Karpas-422 (cell line): ENCODE measurements around the gene ERVK3-1. TPM values are rescaled to one million over a fixed set of nuclear protein-coding genes. Genes with fewer than 3 reads are reported as not detected.
"Not testable (repeated sequence)": the region's sequence is repeated elsewhere in the genome, so short reads cannot be mapped to it uniquely, and the experiment has no call there.

Experiments used
- DNase-seq: peaks from one replicate; pipeline ENCODE4 v3.0.0-alpha.2; 2015
- H2AFZ ChIP-seq: fragments of 200-600 bp; sonication (generic); 2 replicates; pipeline ENCODE4 v1.6.1; 2014; ENCODE audit warnings: antibody characterized with exemption, low read length, mixed read lengths
- H3K27ac ChIP-seq: fragments of 200-600 bp; sonication (generic); 2 replicates; pipeline ENCODE4 v1.5.1; 2014; ENCODE audit warnings: mild to moderate bottlenecking, low read length, moderate library complexity
- H3K27me3 ChIP-seq: fragments of 200-600 bp; sonication (generic); 2 replicates; pipeline ENCODE4 v1.6.1; 2014; ENCODE audit warnings: low read length, mixed read lengths
- H3K36me3 ChIP-seq: fragments of 200-600 bp; sonication (generic); 2 replicates; pipeline ENCODE4 v1.6.1; 2014; ENCODE audit warnings: low read length, mixed read lengths; ENCODE audit not compliant: insufficient read depth
- H3K4me1 ChIP-seq: fragments of 200-600 bp; sonication (generic); 2 replicates; pipeline ENCODE4 v1.6.1; 2014; ENCODE audit warnings: mild to moderate bottlenecking, low read length, mixed read lengths
- H3K4me2 ChIP-seq: fragments of 200-600 bp; sonication (generic); 2 replicates; pipeline ENCODE4 v1.6.1; 2014; ENCODE audit warnings: low read length, low read depth, mild to moderate bottlenecking; ENCODE audit not compliant: poor library complexity, severe bottlenecking
- H3K4me3 ChIP-seq: fragments of 200-600 bp; sonication (generic); 2 replicates; pipeline ENCODE4 v1.5.1; 2014; ENCODE audit warnings: mild to moderate bottlenecking, antibody characterized with exemption, low read length, mixed read lengths
- H3K79me2 ChIP-seq: fragments of 200-600 bp; sonication (generic); 2 replicates; pipeline ENCODE4 v1.6.1; 2014; ENCODE audit warnings: mild to moderate bottlenecking, low read length, mixed read lengths
- H3K9ac ChIP-seq: fragments of 200-600 bp; sonication (generic); 2 replicates; pipeline ENCODE4 v1.6.0; 2014; ENCODE audit warnings: low read length
- H3K9me2 ChIP-seq: fragments of 200-600 bp; sonication (generic), shearing (Covaris generic); replicated peaks from 2 replicates; pipeline ENCODE4 v1.6.0; 2014; ENCODE audit warnings: mild to moderate bottlenecking, low read length, moderate library complexity; ENCODE audit not compliant: insufficient read depth
- H3K9me3 ChIP-seq: fragments of 300-700, 200-600 bp; sonication (generic); 2 replicates; pipeline ENCODE4 v1.6.1; 2014; ENCODE audit warnings: low read length, mixed read lengths
- H4K20me1 ChIP-seq: fragments of 200-600 bp; sonication (generic); 2 replicates; pipeline ENCODE4 v1.6.1; 2014; ENCODE audit warnings: mild to moderate bottlenecking, antibody characterized with exemption, low read length, low read depth; ENCODE audit not compliant: insufficient read depth
- total RNA-seq: library from RNA; depleted of rRNA; stranded (reverse); fragments of >200 nt; shearing (Covaris generic); gene quantifications from 2 replicates; pipeline ENCODE4 v1.2.3, GENCODE V29; 2014; ENCODE audit warnings: low replicate concordance

Gene ERVK3-1
- total RNA-seq, 1 experiment from 2014 or later: 94.2 TPM

GRCh38 chr19:58310685-58311084 is 5.5 kb downstream of the ERVK3-1 start:
- H2AFZ ChIP-seq, DNase-seq, H3K27me3 ChIP-seq, H3K27ac ChIP-seq, H3K4me1 ChIP-seq, H4K20me1 ChIP-seq, H3K9me2 ChIP-seq, H3K4me2 ChIP-seq, H3K4me3 ChIP-seq, H3K9ac ChIP-seq: not testable (repeated sequence)
- peaks cover 28% of the 10 kb centered on the region for H3K9me3 ChIP-seq
- H3K36me3 ChIP-seq: peaks cover 87% of the 10 kb centered on the region
- H3K79me2 ChIP-seq: peaks cover 56% of the 10 kb centered on the region

- H3K27me3 ChIP-seq: no peaks in the 10 kb centered on the region
- no peak overlapping the region for H3K4me2 ChIP-seq
- no peak overlapping the region for H3K27ac ChIP-seq
- no peak overlapping the region for H3K9ac ChIP-seq
- H4K20me1 ChIP-seq: no peaks in the 10 kb centered on the region
- H2AFZ ChIP-seq: no peak overlapping the region
- H3K4me1 ChIP-seq: peaks cover 2% of the 10 kb centered on the region
- peaks cover 82% of the 10 kb centered on the region for H3K36me3 ChIP-seq
- H3K79me2 ChIP-seq: peaks cover 49% of the 10 kb centered on the region
- H3K9me2 ChIP-seq: no peaks in the 10 kb centered on the region
- peaks cover 26% of the 10 kb centered on the region for H3K9me3 ChIP-seq
- DNase-seq: no peak
- no peak overlapping the region for H3K4me3 ChIP-seq
Measured at GRCh38 chr19:58311345-58311865, 6.2 kb downstream of the ERVK3-1 start.

- Histone ChIP-seq H3K4me1 (no peaks in the 10 kb centered on the region), H3K9ac (no peak overlapping the region), H3K9me2 (no peaks in the 10 kb centered on the region), H3K9me3 (peaks cover 6% of the 10 kb centered on the region; the same call in 1 of the 2 replicates), H3K4me3 (no peak overlapping the region), H3K27ac (no peak overlapping the region), H3K4me2 (no peak overlapping the region), H3K79me2 (peaks cover 16% of the 10 kb centered on the region), H3K36me3 (peaks cover 44% of the 10 kb centered on the region), H3K27me3 (no peaks in the 10 kb centered on the region), H2AFZ (no peak overlapping the region), H4K20me1 (no peaks in the 10 kb centered on the region)
- no peak for DNase-seq
Measured at GRCh38 chr19:58315580-58315979, 10.4 kb downstream of the ERVK3-1 start.

- peak; percentile 79 for DNase-seq
- peaks cover 28% of the 10 kb centered on the region for H3K36me3 ChIP-seq
Measured at GRCh38 chr19:58317476-58318072, 12.4 kb downstream of the ERVK3-1 start.

GRCh38 chr19:58318297-58318696 is 13.1 kb downstream of the ERVK3-1 start:
- Histone ChIP-seq H3K4me1 (no peaks in the 10 kb centered on the region), H3K36me3 (peaks cover 21% of the 10 kb centered on the region), H3K4me3 (no peak overlapping the region), H3K79me2 (peaks cover 19% of the 10 kb centered on the region), H3K27ac (no peak overlapping the region), H3K9me2 (no peaks in the 10 kb centered on the region), H3K9me3 (no peaks in the 10 kb centered on the region), H3K4me2 (no peak overlapping the region), H3K27me3 (no peaks in the 10 kb centered on the region), H2AFZ (no peak overlapping the region), H3K9ac (no peak overlapping the region), H4K20me1 (no peaks in the 10 kb centered on the region)
- DNase-seq: no peak

More at GRCh38 chr19:58317476-58318072, 12.4 kb downstream of the ERVK3-1 start:
- Histone ChIP-seq H3K9me2 (no peaks in the 10 kb centered on the region), H3K4me3 (no peak overlapping the region), H4K20me1 (no peaks in the 10 kb centered on the region), H3K9ac (no peak overlapping the region), H2AFZ (no peak overlapping the region), H3K79me2 (peaks cover 16% of the 10 kb centered on the region), H3K27ac (no peak overlapping the region), H3K4me2 (no peak overlapping the region), H3K4me1 (no peaks in the 10 kb centered on the region), H3K9me3 (no peaks in the 10 kb centered on the region), H3K27me3 (no peaks in the 10 kb centered on the region)

GRCh38 chr19:58319241-58319640 is 14.1 kb downstream of the ERVK3-1 start:
- no peaks in the 10 kb centered on the region for H3K4me1 ChIP-seq
- H2AFZ ChIP-seq: no peak overlapping the region
- H3K27me3 ChIP-seq: no peaks in the 10 kb centered on the region
- no peaks in the 10 kb centered on the region for H3K9me2 ChIP-seq
- H3K4me2 ChIP-seq: no peak overlapping the region
- H3K4me3 ChIP-seq: no peak overlapping the region
- peaks cover 11% of the 10 kb centered on the region for H3K36me3 ChIP-seq
- H3K9ac ChIP-seq: no peak overlapping the region
- no peaks in the 10 kb centered on the region for H4K20me1 ChIP-seq
- DNase-seq: no peak
- H3K27ac ChIP-seq: no peak overlapping the region
- peaks cover 24% of the 10 kb centered on the region for H3K79me2 ChIP-seq
- no peaks in the 10 kb centered on the region for H3K9me3 ChIP-seq

- H3K4me3 ChIP-seq: peak overlapping the region; percentile 82
- H3K9me3 ChIP-seq: no peaks in the 10 kb centered on the region
- peak overlapping the region; percentile 76 for H3K4me2 ChIP-seq
- peaks cover 25% of the 10 kb centered on the region for H3K4me1 ChIP-seq
- H3K79me2 ChIP-seq: peaks cover 80% of the 10 kb centered on the region
- no peak overlapping the region for H2AFZ ChIP-seq
- no peaks in the 10 kb centered on the region for H3K9me2 ChIP-seq
- no peaks in the 10 kb centered on the region for H4K20me1 ChIP-seq
- no peak for DNase-seq
- no peaks in the 10 kb centered on the region for H3K36me3 ChIP-seq
- H3K27me3 ChIP-seq: no peaks in the 10 kb centered on the region
- no peak overlapping the region for H3K27ac ChIP-seq
- H3K9ac ChIP-seq: peak overlapping the region; percentile 81
Measured at GRCh38 chr19:58325311-58326022, 20.3 kb downstream of the ERVK3-1 start.

- peak overlapping the region; percentile 82 for H3K4me3 ChIP-seq
- H2AFZ ChIP-seq: peak overlapping the region; percentile 55; the same call in 1 of the 2 replicates
- peaks cover 25% of the 10 kb centered on the region for H3K4me1 ChIP-seq
- no peak for DNase-seq
- H3K36me3 ChIP-seq: no peaks in the 10 kb centered on the region
- H3K9me2 ChIP-seq: no peaks in the 10 kb centered on the region
- H4K20me1 ChIP-seq: no peaks in the 10 kb centered on the region
- no peaks in the 10 kb centered on the region for H3K27me3 ChIP-seq
- H3K27ac ChIP-seq: no peak overlapping the region
- H3K79me2 ChIP-seq: peaks cover 85% of the 10 kb centered on the region
- peak overlapping the region; percentile 76 for H3K4me2 ChIP-seq
- no peaks in the 10 kb centered on the region for H3K9me3 ChIP-seq
- H3K9ac ChIP-seq: peak overlapping the region; percentile 81
Measured at GRCh38 chr19:58326501-58326913, 21.3 kb downstream of the ERVK3-1 start.
